Mesendoderm (in vitro differentiated cells): Measurements from ENCODE around the gene TWSG1.
"Not testable (repeated sequence)": the region's sequence is repeated elsewhere in the genome, so short reads cannot be mapped to it uniquely, and the experiment has no call there.

ENCODE experiments used
- DNase-seq: peaks from one replicate; pipeline ENCODE4 v3.0.0; 2013
- H2AK5ac ChIP-seq: 2 replicates; pipeline ENCODE4 v1.6.1; 2013; ENCODE audit warnings: low read length, inconsistent platforms
- H2BK120ac ChIP-seq: 2 replicates; pipeline ENCODE4 v1.6.1; 2013; ENCODE audit warnings: low read depth, mild to moderate bottlenecking, low read length, moderate library complexity, mixed read lengths
- H2BK15ac ChIP-seq: replicated peaks from 2 replicates; pipeline ENCODE4 v1.6.1; 2013; ENCODE audit warnings: low read depth, mild to moderate bottlenecking, moderate library complexity
- H2BK5ac ChIP-seq: 2 replicates; pipeline ENCODE4 v1.6.1; 2013; ENCODE audit warnings: low read length, inconsistent platforms
- H3K18ac ChIP-seq: 2 replicates; pipeline ENCODE4 v1.6.1; 2013; ENCODE audit warnings: mild to moderate bottlenecking, low read length, mixed read lengths
- H3K23ac ChIP-seq: one replicate; pipeline ENCODE4 v1.6.1; 2013; ENCODE audit warnings: low read length
- H3K27ac ChIP-seq: 2 replicates; pipeline ENCODE4 v1.5.1; 2013; ENCODE audit warnings: low read depth, mild to moderate bottlenecking, inconsistent platforms, low read length, moderate library complexity
- H3K27me3 ChIP-seq: 2 replicates; pipeline ENCODE4 v1.6.1; 2013; ENCODE audit warnings: low read length, control low read depth, mild to moderate bottlenecking, inconsistent platforms; ENCODE audit not compliant: insufficient read depth, poor library complexity
- H3K36me3 ChIP-seq: 2 replicates; pipeline ENCODE4 v1.6.1; 2013; ENCODE audit warnings: low read length, inconsistent platforms; ENCODE audit not compliant: control insufficient read depth, insufficient read depth
- H3K4ac ChIP-seq: one replicate; pipeline ENCODE4 v1.6.1; 2013; ENCODE audit warnings: low read depth, mild to moderate bottlenecking, low read length, moderate library complexity
- H3K4me1 ChIP-seq: 2 replicates; pipeline ENCODE4 v1.6.1; 2013; ENCODE audit warnings: low read depth, low read length, inconsistent platforms; ENCODE audit not compliant: control insufficient read depth
- H3K4me2 ChIP-seq: 2 replicates; pipeline ENCODE4 v1.6.1; 2013; ENCODE audit warnings: low read length
- H3K4me3 ChIP-seq: 2 replicates; pipeline ENCODE4 v1.5.1; 2013; ENCODE audit warnings: mild to moderate bottlenecking, low read length
- H3K56ac ChIP-seq: one replicate; pipeline ENCODE4 v1.6.1; 2013; ENCODE audit warnings: low read length
- H3K79me1 ChIP-seq: 2 replicates; pipeline ENCODE4 v1.6.1; 2013; ENCODE audit warnings: low read length, inconsistent platforms
- H3K79me2 ChIP-seq: 2 replicates; pipeline ENCODE4 v1.6.1; 2013; ENCODE audit warnings: mild to moderate bottlenecking, low read length; ENCODE audit not compliant: control insufficient read depth, insufficient read depth
- H3K9ac ChIP-seq: 2 replicates; pipeline ENCODE4 v1.6.1; 2013; ENCODE audit warnings: low read length, inconsistent platforms
- H4K5ac ChIP-seq: one replicate; pipeline ENCODE4 v1.6.1; 2013; ENCODE audit warnings: low read length
- H4K8ac ChIP-seq: one replicate; pipeline ENCODE4 v1.6.1; 2013; ENCODE audit warnings: low read depth, mild to moderate bottlenecking, control low read depth, low read length, moderate library complexity
- WGBS: extraction: QIAGEN DNeasy Blood & Tissue Kit; methylation state at CpG from one replicate; pipeline ENCODE4 v1.1.7; 2013; ENCODE audit warnings: low lambda C conversion rate, missing lambda C conversion rate; ENCODE audit not compliant: insufficient coverage; ENCODE audit errors: extremely low coverage; 5-methylcytosine and 5-hydroxymethylcytosine counted together

TWSG1 gene

GRCh38 chr18:9394046-9394445, 59.5 kb downstream of the TWSG1 start:
- H3K79me2 ChIP-seq: no peaks in the 10 kb centered on the region
- no peak overlapping the region for H3K4me2 ChIP-seq
- no CpG with 5 or more reads among the region's 3 CpGs for WGBS

GRCh38 chr18:9400197-9400596, 65.6 kb downstream of the TWSG1 start:
- H3K4ac ChIP-seq: no peak overlapping the region
- H3K23ac ChIP-seq: no peak overlapping the region
- H3K9ac ChIP-seq: no peak overlapping the region
- DNase-seq: no peak
- no peaks in the 10 kb centered on the region for H3K79me1 ChIP-seq
- H3K4me2 ChIP-seq: no peak overlapping the region
- no peak overlapping the region for H3K18ac ChIP-seq
- no peak overlapping the region for H4K8ac ChIP-seq
- no peak overlapping the region for H4K5ac ChIP-seq
- H2BK120ac ChIP-seq: no peak overlapping the region
- no peaks in the 10 kb centered on the region for H3K79me2 ChIP-seq
- no peak overlapping the region for H2AK5ac ChIP-seq
- H2BK15ac ChIP-seq: no peak overlapping the region
- H3K36me3 ChIP-seq: no peaks in the 10 kb centered on the region
- H3K27me3 ChIP-seq: no peaks in the 10 kb centered on the region
- H2BK5ac ChIP-seq: no peak overlapping the region
- no peaks in the 10 kb centered on the region for H3K4me1 ChIP-seq
- H3K56ac ChIP-seq: no peak overlapping the region
- WGBS: no CpG with 5 or more reads among the region's 5 CpGs
- H3K27ac ChIP-seq: no peak overlapping the region
- no peak overlapping the region for H3K4me3 ChIP-seq

More at GRCh38 chr18:9394046-9394445, 59.5 kb downstream of the TWSG1 start:
- Histone ChIP-seq H2AK5ac (no peak overlapping the region), H3K23ac (no peak overlapping the region), H3K4me3 (no peak overlapping the region), H4K5ac (no peak overlapping the region), H3K4me1 (no peaks in the 10 kb centered on the region), H3K18ac (no peak overlapping the region), H3K56ac (no peak overlapping the region), H3K9ac (no peak overlapping the region), H4K8ac (no peak overlapping the region), H3K27ac (no peak overlapping the region), H3K36me3 (no peaks in the 10 kb centered on the region), H3K27me3 (no peaks in the 10 kb centered on the region), H2BK5ac (no peak overlapping the region), H2BK15ac (no peak overlapping the region), H3K4ac (no peak overlapping the region), H2BK120ac (no peak overlapping the region), H3K79me1 (no peaks in the 10 kb centered on the region)
- DNase-seq: no peak

GRCh38 chr18:9401176-9401575, 66.6 kb downstream of the TWSG1 start:
- H3K4me2 ChIP-seq: no peak overlapping the region
- H3K27ac ChIP-seq: no peak overlapping the region
- no peaks in the 10 kb centered on the region for H3K79me1 ChIP-seq
- no peak overlapping the region for H3K4me3 ChIP-seq
- no peak overlapping the region for H3K4ac ChIP-seq
- no peak overlapping the region for H2BK5ac ChIP-seq
- H3K23ac ChIP-seq: no peak overlapping the region
- DNase-seq: no peak
- H4K5ac ChIP-seq: no peak overlapping the region
- H3K79me2 ChIP-seq: no peaks in the 10 kb centered on the region
- H3K27me3 ChIP-seq: no peaks in the 10 kb centered on the region
- H3K56ac ChIP-seq: no peak overlapping the region
- H2BK120ac ChIP-seq: no peak overlapping the region
- no peaks in the 10 kb centered on the region for H3K36me3 ChIP-seq
- no peak overlapping the region for H3K18ac ChIP-seq
- no peaks in the 10 kb centered on the region for H3K4me1 ChIP-seq
- no peak overlapping the region for H3K9ac ChIP-seq
- H4K8ac ChIP-seq: no peak overlapping the region
- no peak overlapping the region for H2AK5ac ChIP-seq
- no peak overlapping the region for H2BK15ac ChIP-seq

- H2BK15ac ChIP-seq, H3K27me3 ChIP-seq, H3K9ac ChIP-seq, H2AK5ac ChIP-seq, H3K4me3 ChIP-seq, H4K8ac ChIP-seq, H3K36me3 ChIP-seq, H3K4me1 ChIP-seq, H3K4ac ChIP-seq, H3K79me1 ChIP-seq, H4K5ac ChIP-seq, H3K18ac ChIP-seq, H3K56ac ChIP-seq, DNase-seq, H3K23ac ChIP-seq, H2BK120ac ChIP-seq, H3K27ac ChIP-seq, H3K79me2 ChIP-seq, H2BK5ac ChIP-seq, H3K4me2 ChIP-seq: not testable (repeated sequence)
- WGBS: no CpG with 5 or more reads among the region's 10 CpGs
Measured at GRCh38 chr18:9402358-9403007, 67.9 kb downstream of the TWSG1 start.

GRCh38 chr18:9403795-9404564, 69.4 kb downstream of the TWSG1 start:
- H3K27ac ChIP-seq: no peak overlapping the region
- H4K5ac ChIP-seq: no peak overlapping the region
- no peak overlapping the region for H3K23ac ChIP-seq
- no peak overlapping the region for H3K56ac ChIP-seq
- no peaks in the 10 kb centered on the region for H3K79me1 ChIP-seq
- H3K4ac ChIP-seq: no peak overlapping the region
- peak; percentile 69 for DNase-seq
- H3K4me1 ChIP-seq: no peaks in the 10 kb centered on the region
- no peak overlapping the region for H3K4me2 ChIP-seq
- H3K27me3 ChIP-seq: no peaks in the 10 kb centered on the region
- WGBS: no CpG with 5 or more reads among the region's 24 CpGs
- no peak overlapping the region for H3K18ac ChIP-seq
- no peak overlapping the region for H2BK15ac ChIP-seq
- no peak overlapping the region for H4K8ac ChIP-seq
- no peaks in the 10 kb centered on the region for H3K79me2 ChIP-seq
- no peak overlapping the region for H2BK5ac ChIP-seq
- H3K4me3 ChIP-seq: no peak overlapping the region
- no peaks in the 10 kb centered on the region for H3K36me3 ChIP-seq
- no peak overlapping the region for H2BK120ac ChIP-seq
- no peak overlapping the region for H3K9ac ChIP-seq
- H2AK5ac ChIP-seq: no peak overlapping the region
